ENCODE measurements around the gene PTPRK. TPM values are rescaled to one million over a fixed set of nuclear protein-coding genes. Genes with fewer than 3 reads are reported as not detected.

PTPRK gene
- total and polyA plus RNA-seq, 9 of the 15 experiments (the other 6 are each of a cell fraction or from before 2014, with no cell fraction given): 0.04 to 0.51 TPM; not detected in 7

DNA sequence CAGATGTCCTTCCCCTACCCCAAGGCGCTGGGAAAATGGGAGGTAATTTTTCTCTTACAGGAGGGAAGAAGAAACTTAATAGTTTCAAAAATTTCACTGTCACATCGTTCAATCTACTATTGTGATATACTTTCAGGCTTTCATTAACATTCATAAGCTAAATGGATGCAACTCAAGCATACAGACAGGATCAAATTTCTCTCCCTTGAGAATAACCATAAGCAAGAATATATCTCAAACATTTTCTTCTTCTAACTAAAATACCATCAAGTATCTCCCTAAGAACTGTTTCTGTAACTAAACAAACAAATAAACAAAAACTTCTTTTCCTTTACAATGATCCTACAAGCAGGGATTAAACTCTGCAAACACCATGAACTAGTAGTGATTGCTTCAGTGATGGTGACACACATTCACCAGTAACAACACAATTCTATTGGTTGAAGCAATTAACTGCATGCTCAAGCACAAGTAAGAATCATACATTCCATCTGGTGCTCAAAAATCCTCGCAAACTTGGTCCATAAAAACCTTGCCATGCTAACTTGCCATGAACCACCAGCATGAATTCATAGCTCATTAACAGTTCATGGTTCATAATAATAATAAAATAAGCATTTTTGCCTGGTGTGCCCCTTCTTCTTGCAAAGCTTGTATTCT is 183.8 kb downstream of the PTPRK start:
- ATAC-seq (no peak), FAIRE-seq (no peak), DNase-seq (ENCODE audit: extremely low read depth in 1 of 4, low spot score in 3 of 4) (no peak)
- intact Hi-C loops (cut with micrococcal nuclease) (no loop called here), in situ Hi-C loops (cut with MboI) (no loop called here)
- no peak overlapping the region for H3K27ac ChIP-seq (ENCODE audit: extremely low read depth, low read depth, low read length)
- no peaks in the 10 kb centered on the region for H3K27me3 ChIP-seq (ENCODE audit: control insufficient read depth in 2 of 2, insufficient read depth in 2 of 2, low read length in 2 of 2)
- 0% methylated on average over 3 of the region's 3 CpGs for WGBS (ENCODE audit: insufficient coverage, low coverage, missing lambda C conversion rate)
- H4K20me1 ChIP-seq (replicated peaks; ENCODE audit: control insufficient read depth, insufficient read depth, low read length): no peaks in the 10 kb centered on the region
- H3K9me1 ChIP-seq (ENCODE audit: control insufficient read depth, insufficient read depth, low read length): no peaks in the 10 kb centered on the region
- BruUV-seq (replicated peaks): no TSS peak
- no peak overlapping the region for H3K9ac ChIP-seq (ENCODE audit: insufficient read depth in 1 of 2, low read depth in 2 of 2, low read length in 2 of 2)
- H3K9me3 ChIP-seq (replicated peaks; ENCODE audit: control insufficient read depth, insufficient read depth, low read depth, low read length): no peaks in the 10 kb centered on the region
- no peaks in the 10 kb centered on the region for H3K79me2 ChIP-seq (ENCODE audit: control insufficient read depth, insufficient read depth, low read length)
- H3K36me3 ChIP-seq (ENCODE audit: control insufficient read depth, insufficient read depth, low read length): no peaks in the 10 kb centered on the region
- no peak overlapping the region for H2AFZ ChIP-seq (ENCODE audit: low read depth, low read length)
- no peak overlapping the region for H3K4me3 ChIP-seq
- ChIA-PET POLR2A (no interaction called here), CTCF (ENCODE audit: low intra/inter-chr PET ratio) (no interaction called here)
- H3K4me2 ChIP-seq (ENCODE audit: insufficient read depth, low read length): no peak overlapping the region
- H3K4me1 ChIP-seq (replicated peaks in 1 of 2; ENCODE audit: control insufficient read depth in 2 of 2, insufficient read depth in 2 of 2, low read length in 2 of 2): no peaks in the 10 kb centered on the region
- TF ChIP-seq, protein P1, sequence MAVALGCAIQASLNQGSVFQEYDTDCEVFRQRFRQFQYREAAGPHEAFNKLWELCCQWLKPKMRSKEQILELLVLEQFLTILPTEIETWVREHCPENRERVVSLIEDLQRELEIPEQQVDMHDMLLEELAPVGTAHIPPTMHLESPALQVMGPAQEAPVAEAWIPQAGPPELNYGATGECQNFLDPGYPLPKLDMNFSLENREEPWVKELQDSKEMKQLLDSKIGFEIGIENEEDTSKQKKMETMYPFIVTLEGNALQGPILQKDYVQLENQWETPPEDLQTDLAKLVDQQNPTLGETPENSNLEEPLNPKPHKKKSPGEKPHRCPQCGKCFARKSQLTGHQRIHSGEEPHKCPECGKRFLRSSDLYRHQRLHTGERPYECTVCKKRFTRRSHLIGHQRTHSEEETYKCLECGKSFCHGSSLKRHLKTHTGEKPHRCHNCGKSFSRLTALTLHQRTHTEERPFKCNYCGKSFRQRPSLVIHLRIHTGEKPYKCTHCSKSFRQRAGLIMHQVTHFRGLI (CRISPR knock-in tag; IDR thresholded peaks at IDR 0.05): no peak
- TF ChIP-seq SLC30A9 (CRISPR knock-in tag; IDR thresholded peaks at IDR 0.05) (no peak), NFRKB (IDR thresholded peaks at IDR 0.05; ENCODE audit: low read depth) (no peak), ETS1 (conservative IDR thresholded peaks at IDR 0.05; ENCODE audit: control insufficient read depth, low read depth, low read length) (no peak), CHD1 (IDR thresholded peaks at IDR 0.05; ENCODE audit: low read length) (no peak), ZNF253 (CRISPR knock-in tag; conservative IDR thresholded peaks at IDR 0.05) (no peak), E2F3 (CRISPR knock-in tag; IDR thresholded peaks at IDR 0.05) (no peak), KDM1A (IDR thresholded peaks at IDR 0.05) (no peak), ZNF655 (CRISPR knock-in tag; IDR thresholded peaks at IDR 0.05) (no peak), FOSL1 (tag; conservative IDR thresholded peaks at IDR 0.05) (no peak), ESRRB (CRISPR knock-in tag; IDR thresholded peaks at IDR 0.05; ENCODE audit: borderline replicate concordance) (no peak), KAT7 (CRISPR knock-in tag; IDR thresholded peaks at IDR 0.05; ENCODE audit: borderline replicate concordance) (no peak)
- TF ChIP-seq, protein P2, sequence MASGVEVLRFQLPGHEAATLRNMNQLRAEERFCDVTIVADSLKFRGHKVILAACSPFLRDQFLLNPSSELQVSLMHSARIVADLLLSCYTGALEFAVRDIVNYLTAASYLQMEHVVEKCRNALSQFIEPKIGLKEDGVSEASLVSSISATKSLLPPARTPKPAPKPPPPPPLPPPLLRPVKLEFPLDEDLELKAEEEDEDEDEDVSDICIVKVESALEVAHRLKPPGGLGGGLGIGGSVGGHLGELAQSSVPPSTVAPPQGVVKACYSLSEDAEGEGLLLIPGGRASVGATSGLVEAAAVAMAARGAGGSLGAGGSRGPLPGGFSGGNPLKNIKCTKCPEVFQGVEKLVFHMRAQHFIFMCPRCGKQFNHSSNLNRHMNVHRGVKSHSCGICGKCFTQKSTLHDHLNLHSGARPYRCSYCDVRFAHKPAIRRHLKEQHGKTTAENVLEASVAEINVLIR (CRISPR knock-in tag; IDR thresholded peaks at IDR 0.05): no peak
- TF ChIP-seq, protein P3, sequence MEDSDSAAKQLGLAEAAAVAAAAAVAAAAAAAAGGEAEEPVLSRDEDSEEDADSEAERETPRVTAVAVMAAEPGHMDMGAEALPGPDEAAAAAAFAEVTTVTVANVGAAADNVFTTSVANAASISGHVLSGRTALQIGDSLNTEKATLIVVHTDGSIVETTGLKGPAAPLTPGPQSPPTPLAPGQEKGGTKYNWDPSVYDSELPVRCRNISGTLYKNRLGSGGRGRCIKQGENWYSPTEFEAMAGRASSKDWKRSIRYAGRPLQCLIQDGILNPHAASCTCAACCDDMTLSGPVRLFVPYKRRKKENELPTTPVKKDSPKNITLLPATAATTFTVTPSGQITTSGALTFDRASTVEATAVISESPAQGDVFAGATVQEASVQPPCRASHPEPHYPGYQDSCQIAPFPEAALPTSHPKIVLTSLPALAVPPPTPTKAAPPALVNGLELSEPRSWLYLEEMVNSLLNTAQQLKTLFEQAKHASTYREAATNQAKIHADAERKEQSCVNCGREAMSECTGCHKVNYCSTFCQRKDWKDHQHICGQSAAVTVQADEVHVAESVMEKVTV (CRISPR knock-in tag; IDR thresholded peaks at IDR 0.05): no peak

All from K562 (cell line).